Stimulated activated CD4-positive, alpha-beta T cell treated with anti-CD3 and anti-CD28 coated beads, Interleukin-4, amount 100 ng/mL, for 4 hours (primary cell): Measurements from ENCODE around the gene APOA4.
"Not testable (repeated sequence)": the region's sequence is repeated elsewhere in the genome, so short reads cannot be mapped to it uniquely, and the experiment has no call there.

Experiments used
- DNase-seq, 2 experiments: peaks; one replicate each; pipeline ENCODE4 v3.0.0-alpha.2; 2020

Gene APOA4

DNA sequence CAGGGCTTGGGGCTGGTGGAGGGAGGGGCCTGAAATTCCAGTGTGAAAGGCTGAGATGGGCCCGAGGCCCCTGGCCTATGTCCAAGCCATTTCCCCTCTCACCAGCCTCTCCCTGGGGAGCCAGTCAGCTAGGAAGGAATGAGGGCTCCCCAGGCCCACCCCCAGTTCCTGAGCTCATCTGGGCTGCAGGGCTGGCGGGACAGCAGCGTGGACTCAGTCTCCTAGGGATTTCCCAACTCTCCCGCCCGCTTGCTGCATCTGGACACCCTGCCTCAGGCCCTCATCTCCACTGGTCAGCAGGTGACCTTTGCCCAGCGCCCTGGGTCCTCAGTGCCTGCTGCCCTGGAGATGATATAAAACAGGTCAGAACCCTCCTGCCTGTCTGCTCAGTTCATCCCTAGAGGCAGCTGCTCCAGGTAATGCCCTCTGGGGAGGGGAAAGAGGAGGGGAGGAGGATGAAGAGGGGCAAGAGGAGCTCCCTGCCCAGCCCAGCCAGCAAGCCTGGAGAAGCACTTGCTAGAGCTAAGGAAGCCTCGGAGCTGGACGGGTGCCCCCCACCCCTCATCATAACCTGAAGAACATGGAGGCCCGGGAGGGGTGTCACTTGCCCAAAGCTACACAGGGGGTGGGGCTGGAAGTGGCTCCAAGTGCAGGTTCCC is 6.5 kb upstream of the APOA4 start, which contains the start of gene APOC3:
Gene APOC3 (plus strand): TSS at position 383 of the 659 bp plus-strand sequence. CDS start 676 bp downstream, outside the sequence.
- no peak for DNase-seq

DNA sequence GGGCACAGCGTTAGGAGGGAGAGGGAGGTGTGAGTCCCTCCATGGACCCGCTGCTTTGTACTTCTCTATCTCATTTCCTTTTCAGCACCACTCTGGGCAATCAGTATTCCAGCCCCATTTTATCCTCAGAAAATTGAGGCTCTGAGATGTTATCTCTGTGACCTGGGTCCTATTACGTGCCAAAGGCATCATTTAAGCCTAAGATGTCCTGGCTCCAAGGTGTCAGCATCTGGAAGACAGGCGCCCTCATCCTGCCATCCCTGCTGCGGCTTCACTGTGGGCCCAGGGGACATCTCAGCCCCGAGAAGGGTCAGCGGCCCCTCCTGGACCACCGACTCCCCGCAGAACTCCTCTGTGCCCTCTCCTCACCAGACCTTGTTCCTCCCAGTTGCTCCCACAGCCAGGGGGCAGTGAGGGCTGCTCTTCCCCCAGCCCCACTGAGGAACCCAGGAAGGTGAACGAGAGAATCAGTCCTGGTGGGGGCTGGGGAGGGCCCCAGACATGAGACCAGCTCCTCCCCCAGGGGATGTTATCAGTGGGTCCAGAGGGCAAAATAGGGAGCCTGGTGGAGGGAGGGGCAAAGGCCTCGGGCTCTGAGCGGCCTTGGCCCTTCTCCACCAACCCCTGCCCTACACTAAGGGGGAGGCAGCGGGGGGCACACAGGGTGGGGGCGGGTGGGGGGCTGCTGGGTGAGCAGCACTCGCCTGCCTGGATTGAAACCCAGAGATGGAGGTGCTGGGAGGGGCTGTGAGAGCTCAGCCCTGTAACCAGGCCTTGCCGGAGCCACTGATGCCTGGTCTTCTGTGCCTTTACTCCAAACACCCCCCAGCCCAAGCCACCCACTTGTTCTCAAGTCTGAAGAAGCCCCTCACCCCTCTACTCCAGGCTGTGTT is 5.8 kb upstream of the APOA4 start:
- no peak for DNase-seq

GRCh38 chr11:116827461-116827860 is 4.4 kb upstream of the APOA4 start:
- DNase-seq: no peak

- DNase-seq: no peak
These were observed 3.8 kb upstream of the APOA4 start for GRCh38 chr11:116826751-116827431.

GRCh38 chr11:116825854-116826750 is 3.0 kb upstream of the APOA4 start:
- DNase-seq: no peak

GRCh38 chr11:116825434-116825833 is 2.3 kb upstream of the APOA4 start:
- DNase-seq: no peak

DNA sequence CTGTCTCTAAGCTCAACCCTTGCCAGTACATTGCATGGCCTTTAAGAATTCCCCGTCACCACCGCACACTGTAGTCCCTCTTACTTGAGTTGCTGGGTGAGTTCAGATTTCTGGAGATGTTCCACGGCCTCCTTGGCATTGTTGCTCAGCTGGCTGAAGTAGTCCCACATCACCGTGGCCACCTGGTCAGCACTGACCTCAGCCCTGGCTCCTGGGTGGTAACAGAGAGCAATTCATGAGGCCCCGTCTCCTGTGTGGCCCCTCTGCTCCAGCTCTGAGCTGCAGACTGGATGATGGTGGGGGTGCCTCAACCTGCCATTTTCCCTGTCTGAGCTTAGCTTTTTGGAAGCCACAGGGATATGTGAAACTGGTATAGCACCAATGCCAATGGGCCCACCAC is 529 bp downstream of the APOA4 start:
- DNase-seq: no peak

- no peak for DNase-seq
These were observed 1.8 kb downstream of the APOA4 start for GRCh38 chr11:116821050-116821918.

DNA sequence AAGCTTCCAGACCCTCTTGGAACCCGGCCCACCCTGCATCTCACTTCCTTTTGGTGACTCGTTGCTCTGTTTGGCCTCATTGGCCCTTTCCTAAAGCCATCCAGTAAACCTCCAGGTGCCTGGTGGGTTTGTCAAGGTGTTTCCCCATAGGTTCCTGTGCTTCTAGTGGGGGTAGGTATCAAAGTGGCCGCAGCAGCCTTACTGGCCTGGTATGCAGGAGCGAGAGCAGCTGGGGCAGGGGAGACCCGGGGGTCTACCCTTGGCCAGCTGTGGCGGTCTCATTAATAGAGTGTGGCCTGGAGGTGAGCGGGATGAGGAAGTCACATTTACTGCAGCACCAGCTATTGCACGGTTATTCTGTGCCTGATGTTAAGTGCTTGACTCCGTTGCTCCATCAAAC is 4.1 kb downstream of the APOA4 start:
- DNase-seq: no peak

- no peak for DNase-seq
These were observed 8.6 kb downstream of the APOA4 start for GRCh38 chr11:116814502-116814901.

DNA sequence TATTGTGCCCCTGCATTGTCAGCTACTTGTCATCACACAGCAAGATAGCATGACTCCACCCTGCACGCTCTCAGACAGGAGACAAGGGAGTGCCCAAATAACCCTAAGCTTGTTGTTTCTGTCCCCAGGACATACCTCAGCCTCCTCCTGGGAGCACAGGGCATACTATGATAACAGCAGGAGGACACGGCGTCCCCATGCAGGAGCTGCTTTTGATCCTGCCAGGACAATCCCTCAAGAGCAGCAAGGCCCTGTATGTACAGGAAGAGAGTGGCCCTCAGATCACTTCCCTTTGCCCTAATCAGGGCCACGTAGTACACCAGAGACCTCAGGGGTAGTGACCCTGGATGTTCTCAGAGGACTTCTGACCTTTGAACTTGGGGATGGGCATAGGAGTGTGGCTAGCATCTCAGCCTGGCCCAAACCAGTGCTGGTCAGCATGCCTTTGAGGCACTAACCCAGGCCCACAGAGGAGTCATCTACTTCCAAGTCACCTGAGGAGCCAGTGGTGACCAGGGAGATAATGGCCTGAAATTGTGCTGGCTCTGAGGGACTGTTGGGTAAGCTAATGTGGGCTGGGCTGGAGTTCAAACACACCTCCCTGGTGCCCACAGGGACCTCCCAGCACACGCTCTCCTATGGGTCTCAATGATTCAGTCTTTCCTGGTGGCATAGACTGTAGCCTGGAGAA is 9.2 kb downstream of the APOA4 start:
- no peak for DNase-seq

GRCh38 chr11:116813170-116813569 is 9.9 kb downstream of the APOA4 start:
- no peak for DNase-seq

DNA sequence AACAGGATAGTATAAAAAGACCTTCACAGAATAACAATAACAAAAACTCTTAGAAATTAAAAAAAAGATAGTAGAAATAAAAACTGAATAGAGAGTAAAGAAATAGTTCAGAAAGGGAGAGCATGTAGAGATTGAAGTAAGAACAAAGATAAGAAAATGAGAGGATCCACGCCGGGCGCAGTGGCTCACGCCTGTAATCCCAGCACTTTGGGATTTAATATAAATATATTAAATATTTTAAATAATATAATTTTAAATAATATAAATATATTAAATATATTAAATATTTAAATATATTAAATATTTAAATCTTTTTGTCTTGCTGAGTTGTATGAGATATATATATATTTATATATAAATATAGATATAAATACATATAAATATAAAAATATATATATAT is 11.0 kb downstream of the APOA4 start:
- no peak for DNase-seq

- DNase-seq: no peak
These were observed 11.9 kb downstream of the APOA4 start for GRCh38 chr11:116811194-116811593.

DNA sequence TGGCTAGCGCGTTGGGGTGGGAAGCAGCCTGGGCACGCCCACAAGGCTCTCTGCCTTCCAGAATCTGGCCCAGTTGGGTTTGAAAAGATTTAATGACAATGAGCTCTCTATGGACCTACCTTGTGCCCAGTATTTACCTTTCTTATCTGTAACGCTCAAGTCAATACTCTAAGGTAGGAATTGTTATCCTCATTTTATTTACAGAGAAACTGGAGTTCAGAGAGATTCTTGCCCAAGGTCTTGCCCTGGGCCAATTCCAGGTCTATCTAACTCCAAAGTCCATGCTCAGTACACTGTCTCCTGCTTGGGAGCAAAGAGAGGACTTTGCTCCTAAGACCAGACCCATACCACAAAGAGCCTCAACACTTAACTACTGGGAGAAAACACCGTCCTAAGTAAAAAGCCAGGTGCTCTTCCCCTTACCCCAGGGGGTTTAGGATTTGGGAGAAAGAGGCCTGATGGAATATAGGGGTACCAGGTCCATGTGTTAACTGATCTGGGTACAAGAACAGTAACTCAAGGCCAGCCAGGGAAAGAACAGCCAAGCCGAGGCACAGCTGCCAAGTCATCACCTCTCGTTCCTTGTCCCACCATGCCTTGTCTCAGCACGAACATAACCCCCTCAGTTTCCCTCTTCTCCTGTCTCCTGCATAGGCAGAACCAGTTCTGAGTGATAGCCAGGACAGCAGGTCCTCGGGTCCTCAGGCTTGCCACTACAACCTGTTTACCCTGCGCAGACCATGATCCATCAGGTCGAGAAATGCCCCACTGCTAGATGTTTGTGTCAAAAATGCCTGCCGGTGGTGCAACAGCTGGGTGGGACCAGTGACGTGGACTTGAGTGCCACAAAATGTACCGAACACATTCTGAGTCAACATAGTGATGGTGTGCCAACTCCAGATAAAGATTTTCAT is 14.6 kb downstream of the APOA4 start:
- DNase-seq: no peak

DNA sequence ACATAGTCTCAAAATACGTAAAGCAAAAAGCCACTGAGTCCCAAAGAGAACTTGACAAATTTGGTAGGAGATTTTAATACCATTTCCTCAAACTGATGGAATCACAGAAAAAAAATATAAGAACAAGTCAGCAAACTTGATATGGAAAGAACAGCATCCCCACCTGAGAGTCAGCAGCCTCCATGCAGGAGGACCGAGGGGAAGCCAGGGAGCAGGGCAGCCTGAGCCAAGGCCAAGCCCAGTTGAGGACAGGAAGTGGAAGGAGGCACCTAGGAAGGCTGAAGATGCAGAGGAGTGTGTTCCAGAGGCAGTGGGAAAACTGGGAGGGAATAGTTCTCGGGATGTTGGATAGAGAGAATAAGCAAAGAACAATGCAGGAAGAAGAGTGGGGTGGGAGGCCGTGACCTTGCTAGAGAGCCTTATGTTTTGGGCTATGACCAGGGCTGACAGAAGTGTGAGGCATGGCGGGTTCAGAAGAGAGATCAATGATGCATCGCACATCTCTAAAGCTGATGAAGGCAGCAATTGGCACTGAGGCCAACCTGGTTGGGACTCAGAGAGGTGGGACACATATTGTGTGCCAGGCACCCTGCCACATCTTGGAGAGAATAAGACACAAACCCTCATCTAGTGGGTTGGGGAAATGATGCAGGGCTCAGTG is 15.4 kb downstream of the APOA4 start:
- no peak for DNase-seq

GRCh38 chr11:116804001-116804400 is 19.1 kb downstream of the APOA4 start:
- DNase-seq: no peak

DNA sequence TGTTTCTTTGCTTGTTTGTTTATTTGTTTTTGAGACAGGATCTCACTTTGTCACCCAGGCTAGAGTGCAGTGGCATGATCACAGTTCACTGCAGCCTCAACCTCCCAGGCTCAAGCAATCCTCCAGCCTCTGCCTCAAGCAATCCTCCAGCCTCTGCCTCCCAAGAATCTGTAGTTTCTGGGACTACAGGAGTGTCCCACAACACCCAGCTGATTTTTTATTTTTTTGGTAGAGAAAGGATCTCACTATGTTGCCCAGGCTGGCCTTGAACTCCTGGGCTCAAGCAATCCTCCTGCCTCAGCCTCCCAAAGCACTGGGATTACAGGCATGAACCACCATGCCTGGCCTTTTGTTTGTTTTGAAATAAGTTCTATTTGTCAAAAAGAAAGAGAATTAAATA is 21.4 kb downstream of the APOA4 start:
- DNase-seq: not testable (repeated sequence)

- no peak for DNase-seq
These were observed 22.5 kb downstream of the APOA4 start for GRCh38 chr11:116800610-116801009.
